A549 (cell line): Measurements from ENCODE around the gene JAML.

Experiments
- CHD4 ChIP-seq: fragments of 200-600 bp; sonication (generic); IDR thresholded peaks from 2 replicates; pipeline ENCODE4 v1.6.1; 2016; ENCODE audit warnings: antibody characterized with exemption, mild to moderate bottlenecking, borderline replicate concordance
- EP300 ChIP-seq, 2 experiments: fragments of >200 bp; sonication (Bioruptor Twin); formaldehyde crosslinking; IDR thresholded peaks; 2 replicates in 1 of 2; 3 replicates in 1 of 2; pipeline ENCODE4 v1.6.1; 2016 to 2017
- HDAC2 ChIP-seq: fragments of 200-600 bp; sonication (generic); IDR thresholded peaks from 2 replicates; pipeline ENCODE4 v1.6.1; 2016
- JUN ChIP-seq, 2 experiments: fragments of >200 bp; sonication (Bioruptor Twin); formaldehyde crosslinking; IDR thresholded peaks; 2 replicates in 1 of 2; 3 replicates in 1 of 2; pipeline ENCODE4 v1.6.1; 2016 to 2017
- KDM5A ChIP-seq: fragments of 200-600 bp; sonication (generic); IDR thresholded peaks from 2 replicates; pipeline ENCODE4 v1.6.1; 2016; ENCODE audit warnings: antibody characterized with exemption, mild to moderate bottlenecking
- MYC ChIP-seq: IDR thresholded peaks from 2 replicates; pipeline ENCODE4 v1.6.1; 2012; ENCODE audit warnings: mild to moderate bottlenecking, inconsistent platforms, low read length, improper control_type of control experiment, borderline replicate concordance
- NFE2L2 ChIP-seq: fragments of 150-350 bp; conservative IDR thresholded peaks from 2 replicates; pipeline ENCODE4 v1.6.1; 2014; ENCODE audit warnings: low read length
- PHF8 ChIP-seq: fragments of 200-600 bp; sonication (generic); IDR thresholded peaks from 2 replicates; pipeline ENCODE4 v1.6.1; 2016; ENCODE audit warnings: low read depth, mild to moderate bottlenecking, antibody characterized with exemption, moderate library complexity, borderline replicate concordance
- POLR2A ChIP-seq: IDR thresholded peaks from 2 replicates; pipeline ENCODE4 v1.6.1; 2012; ENCODE audit warnings: mild to moderate bottlenecking, low read length
- RAD21 ChIP-seq, 2 experiments: fragments of >200 bp in 1 of 2; sonication (Bioruptor Twin) in 1 of 2; formaldehyde crosslinking in 1 of 2; IDR thresholded peaks in 1 of 2; conservative IDR thresholded peaks in 1 of 2; 2 replicates in 1 of 2; 3 replicates in 1 of 2; pipeline ENCODE4 v1.6.1; 2012 to 2018; ENCODE audit warnings: inconsistent platforms in 1 of 2
- RCOR1 ChIP-seq: fragments of 150-350 bp; IDR thresholded peaks from 2 replicates; pipeline ENCODE4 v1.6.1; 2014; ENCODE audit warnings: antibody characterized with exemption, low read length, low read depth
- TF ChIP-seq, protein P1 (sequence below): fragments of >200 bp; sonication (Bioruptor Twin); formaldehyde crosslinking; IDR thresholded peaks from 3 replicates; pipeline ENCODE4 v1.5.1; 2016

DNA sequence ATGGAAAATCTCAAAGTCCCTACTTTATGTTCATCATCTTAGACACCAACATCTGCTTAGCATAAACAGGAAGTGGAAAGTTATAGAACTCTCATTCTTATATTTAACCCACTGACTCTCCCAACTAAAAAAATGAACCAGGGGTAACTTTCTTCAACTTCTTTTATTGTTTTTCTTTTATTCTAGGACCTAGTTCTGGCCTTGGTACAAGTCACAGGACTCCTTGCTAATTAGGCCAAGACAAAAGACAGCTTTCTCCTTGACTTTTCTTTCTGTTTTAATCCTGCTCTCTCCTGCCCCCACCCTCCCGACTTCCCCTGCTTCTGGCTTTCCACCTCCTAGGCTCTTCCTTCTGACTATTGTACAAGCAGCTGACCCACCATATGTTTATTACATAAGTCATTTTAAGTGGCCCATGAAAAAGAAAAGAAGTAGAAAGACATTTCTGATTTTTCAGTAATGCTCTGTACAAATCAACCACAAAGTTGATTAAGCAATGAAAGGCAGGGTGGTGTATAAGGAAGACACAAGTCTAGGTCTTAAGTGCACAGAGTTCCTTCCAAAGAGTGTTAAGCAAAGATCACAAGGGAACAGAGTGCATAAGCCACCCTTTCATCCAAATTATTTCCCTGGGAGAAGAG lies 18.3 kb downstream of the JAML start:
- no peak for TF ChIP-seq JUN (IDR thresholded peaks at IDR 0.05)
- no peak for TF ChIP-seq POLR2A
- no peak for TF ChIP-seq HDAC2
- TF ChIP-seq RCOR1, result no peak
- TF ChIP-seq EP300 (IDR thresholded peaks at IDR 0.05), result no peak
- no peak for TF ChIP-seq NFE2L2
- TF ChIP-seq CHD4, result no peak
- TF ChIP-seq MYC, result no peak
- no peak for TF ChIP-seq RAD21 (conservative IDR thresholded peaks at IDR 0.05 in 1 of 2, IDR thresholded peaks at IDR 0.05 in 1 of 2)
- TF ChIP-seq, protein P1, sequence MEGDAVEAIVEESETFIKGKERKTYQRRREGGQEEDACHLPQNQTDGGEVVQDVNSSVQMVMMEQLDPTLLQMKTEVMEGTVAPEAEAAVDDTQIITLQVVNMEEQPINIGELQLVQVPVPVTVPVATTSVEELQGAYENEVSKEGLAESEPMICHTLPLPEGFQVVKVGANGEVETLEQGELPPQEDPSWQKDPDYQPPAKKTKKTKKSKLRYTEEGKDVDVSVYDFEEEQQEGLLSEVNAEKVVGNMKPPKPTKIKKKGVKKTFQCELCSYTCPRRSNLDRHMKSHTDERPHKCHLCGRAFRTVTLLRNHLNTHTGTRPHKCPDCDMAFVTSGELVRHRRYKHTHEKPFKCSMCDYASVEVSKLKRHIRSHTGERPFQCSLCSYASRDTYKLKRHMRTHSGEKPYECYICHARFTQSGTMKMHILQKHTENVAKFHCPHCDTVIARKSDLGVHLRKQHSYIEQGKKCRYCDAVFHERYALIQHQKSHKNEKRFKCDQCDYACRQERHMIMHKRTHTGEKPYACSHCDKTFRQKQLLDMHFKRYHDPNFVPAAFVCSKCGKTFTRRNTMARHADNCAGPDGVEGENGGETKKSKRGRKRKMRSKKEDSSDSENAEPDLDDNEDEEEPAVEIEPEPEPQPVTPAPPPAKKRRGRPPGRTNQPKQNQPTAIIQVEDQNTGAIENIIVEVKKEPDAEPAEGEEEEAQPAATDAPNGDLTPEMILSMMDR, result no peak
- TF ChIP-seq KDM5A, result no peak
- TF ChIP-seq PHF8, result no peak
